AG04450 (cell line): ENCODE measurements around the gene NKIRAS1. TPM values are rescaled to one million over a fixed set of nuclear protein-coding genes. Genes with fewer than 3 reads are reported as not detected.

Experiments used
- CTCF ChIA-PET: fragments of 300-600, 350-600 bp; formaldehyde crosslinking; extraction: SDS; loops from one replicate; lab custom pipeline; 2022; ENCODE audit warnings: antibody characterized with exemption, inconsistent platforms; lab: Charles Lee
- POLR2A ChIA-PET: fragments of 350-600 bp; formaldehyde crosslinking; extraction: SDS; loops from one replicate; lab custom pipeline; 2021; ENCODE audit warnings: antibody characterized with exemption, inconsistent platforms; lab: Yijun Ruan, JAX
- DNase-seq: peaks from one replicate; pipeline ENCODE4 v3.0.0-alpha.2; 2011; ENCODE audit warnings: low read depth, low spot score
- H3K27ac ChIP-seq: one replicate; pipeline ENCODE4 v1.5.1; 2012; ENCODE audit warnings: low read depth, low read length, control low read depth
- H3K27me3 ChIP-seq: one replicate; pipeline ENCODE4 v1.6.0; 2012; ENCODE audit warnings: low read length; ENCODE audit not compliant: control insufficient read depth, insufficient read depth
- H3K4me3 ChIP-seq: 2 replicates; pipeline ENCODE4 v1.5.1; 2011; ENCODE audit warnings: mild to moderate bottlenecking, low read depth, low read length, control low read depth
- H3K9me3 ChIP-seq: 2 replicates; pipeline ENCODE4 v1.5.1; 2012; ENCODE audit warnings: low read length; ENCODE audit not compliant: control insufficient read depth, insufficient read depth
- CTCF ChIP-seq: IDR thresholded peaks from 2 replicates; pipeline ENCODE4 v1.5.1; 2011; ENCODE audit warnings: low read depth, low read length, control low read depth, inconsistent platforms
- polyA plus RNA-seq: library from polyadenylated mRNA; depleted of rRNA; stranded (reverse); fragments of >200 nt; gene quantifications from 2 replicates; pipeline ENCODE4 v1.2.3, GENCODE V29; 2011

NKIRAS1 gene
- polyA plus RNA-seq, 1 experiment, result 10.4 TPM

GRCh38 chr3:23953523-23953922 lies 36.7 kb upstream of the NKIRAS1 start:
- H3K4me3 ChIP-seq, result no peak overlapping the region
- no peaks in the 10 kb centered on the region for H3K9me3 ChIP-seq
- H3K27ac ChIP-seq, result no peak overlapping the region
- ChIA-PET CTCF (no interaction called here), POLR2A (interaction anchor here (0.6 to 0.7 kb wide), 2 partner anchors 37 to 42 kb away, joined by 4 to 6 read pairs; partner anchors contain the start of genes NKIRAS1 and RPL15)
- DNase-seq, result no peak
- H3K27me3 ChIP-seq, result no peaks in the 10 kb centered on the region
- no peak for TF ChIP-seq CTCF

- no peaks in the 10 kb centered on the region for H3K9me3 ChIP-seq
- ChIA-PET CTCF (no interaction called here), POLR2A (interaction anchor here (0.7 kb wide), 1 partner anchor 710 kb away, joined by 5 read pairs; no protein-coding TSS in a partner anchor)
- no peak overlapping the region for H3K4me3 ChIP-seq
- DNase-seq, result no peak
- H3K27me3 ChIP-seq, result no peaks in the 10 kb centered on the region
- H3K27ac ChIP-seq, result no peak overlapping the region
- TF ChIP-seq CTCF, result no peak
Observed at GRCh38 chr3:23952646-23953045, 35.9 kb upstream of the NKIRAS1 start.

- no peaks in the 10 kb centered on the region for H3K27me3 ChIP-seq
- H3K4me3 ChIP-seq, result no peak overlapping the region
- DNase-seq, result no peak
- H3K9me3 ChIP-seq, result no peaks in the 10 kb centered on the region
- TF ChIP-seq CTCF, result no peak
- ChIA-PET CTCF (interaction anchor here (0.5 to 1.4 kb wide), 5 partner anchors 10 to 210 kb away, joined by 3 to 4 read pairs (median 3); no protein-coding TSS in a partner anchor), POLR2A (interaction anchor here (1.2 to 1.5 kb wide), 2 partner anchors 29 to 34 kb away, joined by 6 read pairs; partner anchors contain the start of genes NKIRAS1 and RPL15)
- H3K27ac ChIP-seq, result no peak overlapping the region
Observed at GRCh38 chr3:23950293-23950692, 33.5 kb upstream of the NKIRAS1 start.

GRCh38 chr3:23949784-23950183 lies 33.0 kb upstream of the NKIRAS1 start:
- DNase-seq, result no peak
- no peak overlapping the region for H3K4me3 ChIP-seq
- CTCF ChIA-PET, result interaction anchor here (0.5 to 1.4 kb wide), 4 partner anchors 11 to 116 kb away, joined by 3 read pairs; no protein-coding TSS in a partner anchor
- no peaks in the 10 kb centered on the region for H3K9me3 ChIP-seq
- TF ChIP-seq CTCF, result no peak
- POLR2A ChIA-PET, result interaction anchor here (1.2 kb wide), 1 partner anchor 33 kb away, joined by 6 read pairs; the partner anchor contains the start of genes NKIRAS1 and RPL15
- H3K27ac ChIP-seq, result no peak overlapping the region
- no peaks in the 10 kb centered on the region for H3K27me3 ChIP-seq

GRCh38 chr3:23948761-23949160 lies 32.0 kb upstream of the NKIRAS1 start:
- H3K4me3 ChIP-seq, result no peak overlapping the region
- H3K27me3 ChIP-seq, result no peaks in the 10 kb centered on the region
- no peaks in the 10 kb centered on the region for H3K9me3 ChIP-seq
- no peak overlapping the region for H3K27ac ChIP-seq
- ChIA-PET CTCF (no interaction called here), POLR2A (interaction anchor here (0.5 to 1.7 kb wide), 2 partner anchors 14 to 32 kb away, joined by 3 to 8 read pairs; partner anchors contain the start of genes NKIRAS1 and RPL15)
- no peak for TF ChIP-seq CTCF
- no peak for DNase-seq
